Measurements from ENCODE around the gene LPAR5.

DNA sequence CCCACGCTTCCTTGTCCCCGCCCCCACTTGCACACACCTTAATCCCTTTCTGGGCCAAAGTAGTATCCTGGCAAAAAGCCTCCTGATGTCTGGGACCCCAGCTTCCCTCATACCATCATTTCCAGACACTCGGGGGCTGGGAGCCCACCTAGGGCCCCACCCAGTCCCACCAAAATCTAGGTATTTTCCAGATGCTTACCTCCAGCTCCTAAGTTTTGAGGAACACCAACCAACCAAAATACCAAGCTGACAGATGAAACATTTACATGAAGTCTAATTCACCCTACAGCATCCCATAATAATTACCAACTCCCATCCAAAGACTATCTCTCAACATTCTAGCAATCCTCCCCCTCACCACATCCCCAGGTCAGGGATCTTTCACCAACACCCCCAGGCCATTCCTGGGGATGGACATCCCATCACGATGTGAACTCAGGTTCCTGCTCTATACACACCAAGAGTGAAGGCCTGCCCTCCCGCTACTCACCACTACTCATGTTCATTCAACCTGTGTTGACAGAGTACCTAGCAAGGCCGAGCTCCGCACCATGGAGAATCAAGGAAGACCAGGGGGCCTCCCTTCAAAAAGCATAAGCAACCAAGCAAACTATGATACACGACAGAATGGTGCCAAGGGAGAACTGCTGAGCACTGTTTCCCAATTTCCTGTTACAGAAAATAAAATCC, 27.0 kb downstream of the LPAR5 start:
- TF ChIP-seq, protein P1, sequence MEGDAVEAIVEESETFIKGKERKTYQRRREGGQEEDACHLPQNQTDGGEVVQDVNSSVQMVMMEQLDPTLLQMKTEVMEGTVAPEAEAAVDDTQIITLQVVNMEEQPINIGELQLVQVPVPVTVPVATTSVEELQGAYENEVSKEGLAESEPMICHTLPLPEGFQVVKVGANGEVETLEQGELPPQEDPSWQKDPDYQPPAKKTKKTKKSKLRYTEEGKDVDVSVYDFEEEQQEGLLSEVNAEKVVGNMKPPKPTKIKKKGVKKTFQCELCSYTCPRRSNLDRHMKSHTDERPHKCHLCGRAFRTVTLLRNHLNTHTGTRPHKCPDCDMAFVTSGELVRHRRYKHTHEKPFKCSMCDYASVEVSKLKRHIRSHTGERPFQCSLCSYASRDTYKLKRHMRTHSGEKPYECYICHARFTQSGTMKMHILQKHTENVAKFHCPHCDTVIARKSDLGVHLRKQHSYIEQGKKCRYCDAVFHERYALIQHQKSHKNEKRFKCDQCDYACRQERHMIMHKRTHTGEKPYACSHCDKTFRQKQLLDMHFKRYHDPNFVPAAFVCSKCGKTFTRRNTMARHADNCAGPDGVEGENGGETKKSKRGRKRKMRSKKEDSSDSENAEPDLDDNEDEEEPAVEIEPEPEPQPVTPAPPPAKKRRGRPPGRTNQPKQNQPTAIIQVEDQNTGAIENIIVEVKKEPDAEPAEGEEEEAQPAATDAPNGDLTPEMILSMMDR (IDR thresholded peaks at IDR 0.05; ENCODE audit: low read depth, low read length) = no peak
- no peak for TF ChIP-seq EZH2phosphoT487 (IDR thresholded peaks at IDR 0.05; ENCODE audit: low read depth)

Measured in OCI-LY3 (cell line).